PFSK-1 (cell line): ENCODE data around the gene MKNK1.

Experiments used
- FOXP2 ChIP-seq: optimal IDR thresholded peaks from 2 replicates; pipeline ENCODE3; 2011; ENCODE audit warnings: borderline replicate concordance, control low read depth, inconsistent platforms; ENCODE audit not compliant: insufficient read depth; ENCODE audit errors: extremely low read length, extremely low read depth
- POLR2AphosphoS5 ChIP-seq: IDR thresholded peaks from 2 replicates; pipeline ENCODE4 v1.6.1; 2012; ENCODE audit warnings: low read depth, mild to moderate bottlenecking, control low read depth, low read length, moderate library complexity
- REST ChIP-seq, 2 experiments: IDR thresholded peaks; 2 replicates each; pipeline versions ENCODE4 v1.6.1 to v1.8.0; 2011 to 2012; ENCODE audit warnings: low read depth in 2 of 2, low read length in 2 of 2, control low read depth in 1 of 2, inconsistent platforms in 1 of 2, mild to moderate bottlenecking in 1 of 2, moderate library complexity in 1 of 2; ENCODE audit not compliant: insufficient read depth in 1 of 2
- SIN3A ChIP-seq: IDR thresholded peaks from 2 replicates; pipeline ENCODE4 v1.6.1; 2012; ENCODE audit warnings: mild to moderate bottlenecking, low read length, moderate library complexity, borderline replicate concordance; ENCODE audit not compliant: insufficient read depth
- TAF1 ChIP-seq: IDR thresholded peaks from 2 replicates; pipeline ENCODE4 v1.6.1; 2012; ENCODE audit warnings: low read length, control low read depth, borderline replicate concordance; ENCODE audit not compliant: insufficient read depth

The MKNK1 gene

GRCh38 chr1:46552357-46553237 lies 51.5 kb downstream of the MKNK1 start:
- TF ChIP-seq SIN3A (no peak), TAF1 (no peak), POLR2AphosphoS5 (no peak), FOXP2 (no peak), REST (IDR thresholded peaks at IDR 0.05; ENCODE audit: insufficient read depth in 1 of 2, low read depth in 2 of 2, low read length in 2 of 2) (no peak)

- no peak for TF ChIP-seq REST (IDR thresholded peaks at IDR 0.05; ENCODE audit: insufficient read depth in 1 of 2, low read depth in 2 of 2, low read length in 2 of 2)
- TF ChIP-seq TAF1 = no peak
- no peak for TF ChIP-seq SIN3A
- TF ChIP-seq FOXP2 = no peak
- no peak for TF ChIP-seq POLR2AphosphoS5
Measured at GRCh38 chr1:46551597-46552095, 52.4 kb downstream of the MKNK1 start, which contains the start of gene KNCN. TSS of gene KNCN (minus strand) at chr1:46551647. CDS start at chr1:46551215, 432 bp downstream.

- TF ChIP-seq TAF1 (no peak), SIN3A (no peak), FOXP2 (no peak), POLR2AphosphoS5 (no peak), REST (IDR thresholded peaks at IDR 0.05; ENCODE audit: insufficient read depth in 1 of 2, low read depth in 2 of 2, low read length in 2 of 2) (no peak)
Measured at GRCh38 chr1:46550751-46551231, 53.3 kb downstream of the MKNK1 start.

- TF ChIP-seq POLR2AphosphoS5 (no peak), FOXP2 (no peak), SIN3A (no peak), TAF1 (no peak), REST (IDR thresholded peaks at IDR 0.05; ENCODE audit: insufficient read depth in 1 of 2, low read depth in 2 of 2, low read length in 2 of 2) (no peak)
Measured at GRCh38 chr1:46549697-46550681, 54.1 kb downstream of the MKNK1 start.
